ENCODE measurements around the gene CYP2C18.

DNA sequence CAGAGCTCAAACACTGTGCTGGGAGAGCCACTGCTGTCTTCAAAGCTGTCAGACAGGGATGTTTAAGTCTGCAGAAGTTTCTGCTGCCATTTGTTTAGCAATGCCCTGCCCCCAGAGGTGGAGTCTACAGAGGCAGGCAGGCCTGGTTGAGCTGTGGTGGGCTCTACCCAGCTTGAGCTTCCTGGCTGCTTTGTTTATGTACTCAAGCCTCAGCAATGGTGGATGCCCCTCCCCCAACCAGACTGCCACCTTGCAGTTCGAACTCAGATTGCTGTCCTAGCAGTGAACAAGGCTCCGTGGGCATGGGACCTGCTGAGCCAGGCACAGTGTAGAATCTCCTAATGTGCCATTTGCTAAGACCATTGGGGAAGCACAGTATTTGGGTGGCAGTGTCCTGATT, 74.4 kb downstream of the CYP2C18 start:
- TF ChIP-seq TAF1 (IDR thresholded peaks at IDR 0.05; ENCODE audit: low read depth) (no peak), EP300 (conservative IDR thresholded peaks at IDR 0.05; ENCODE audit: poor library complexity, severe bottlenecking) (no peak), RAD21 (conservative IDR thresholded peaks at IDR 0.05) (no peak), POLR2AphosphoS5 (IDR thresholded peaks at IDR 0.05) (no peak)
- TF ChIP-seq, protein P1, sequence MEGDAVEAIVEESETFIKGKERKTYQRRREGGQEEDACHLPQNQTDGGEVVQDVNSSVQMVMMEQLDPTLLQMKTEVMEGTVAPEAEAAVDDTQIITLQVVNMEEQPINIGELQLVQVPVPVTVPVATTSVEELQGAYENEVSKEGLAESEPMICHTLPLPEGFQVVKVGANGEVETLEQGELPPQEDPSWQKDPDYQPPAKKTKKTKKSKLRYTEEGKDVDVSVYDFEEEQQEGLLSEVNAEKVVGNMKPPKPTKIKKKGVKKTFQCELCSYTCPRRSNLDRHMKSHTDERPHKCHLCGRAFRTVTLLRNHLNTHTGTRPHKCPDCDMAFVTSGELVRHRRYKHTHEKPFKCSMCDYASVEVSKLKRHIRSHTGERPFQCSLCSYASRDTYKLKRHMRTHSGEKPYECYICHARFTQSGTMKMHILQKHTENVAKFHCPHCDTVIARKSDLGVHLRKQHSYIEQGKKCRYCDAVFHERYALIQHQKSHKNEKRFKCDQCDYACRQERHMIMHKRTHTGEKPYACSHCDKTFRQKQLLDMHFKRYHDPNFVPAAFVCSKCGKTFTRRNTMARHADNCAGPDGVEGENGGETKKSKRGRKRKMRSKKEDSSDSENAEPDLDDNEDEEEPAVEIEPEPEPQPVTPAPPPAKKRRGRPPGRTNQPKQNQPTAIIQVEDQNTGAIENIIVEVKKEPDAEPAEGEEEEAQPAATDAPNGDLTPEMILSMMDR (IDR thresholded peaks at IDR 0.05; ENCODE audit: poor library complexity, severe bottlenecking) = no peak
- TF ChIP-seq, protein P2, sequence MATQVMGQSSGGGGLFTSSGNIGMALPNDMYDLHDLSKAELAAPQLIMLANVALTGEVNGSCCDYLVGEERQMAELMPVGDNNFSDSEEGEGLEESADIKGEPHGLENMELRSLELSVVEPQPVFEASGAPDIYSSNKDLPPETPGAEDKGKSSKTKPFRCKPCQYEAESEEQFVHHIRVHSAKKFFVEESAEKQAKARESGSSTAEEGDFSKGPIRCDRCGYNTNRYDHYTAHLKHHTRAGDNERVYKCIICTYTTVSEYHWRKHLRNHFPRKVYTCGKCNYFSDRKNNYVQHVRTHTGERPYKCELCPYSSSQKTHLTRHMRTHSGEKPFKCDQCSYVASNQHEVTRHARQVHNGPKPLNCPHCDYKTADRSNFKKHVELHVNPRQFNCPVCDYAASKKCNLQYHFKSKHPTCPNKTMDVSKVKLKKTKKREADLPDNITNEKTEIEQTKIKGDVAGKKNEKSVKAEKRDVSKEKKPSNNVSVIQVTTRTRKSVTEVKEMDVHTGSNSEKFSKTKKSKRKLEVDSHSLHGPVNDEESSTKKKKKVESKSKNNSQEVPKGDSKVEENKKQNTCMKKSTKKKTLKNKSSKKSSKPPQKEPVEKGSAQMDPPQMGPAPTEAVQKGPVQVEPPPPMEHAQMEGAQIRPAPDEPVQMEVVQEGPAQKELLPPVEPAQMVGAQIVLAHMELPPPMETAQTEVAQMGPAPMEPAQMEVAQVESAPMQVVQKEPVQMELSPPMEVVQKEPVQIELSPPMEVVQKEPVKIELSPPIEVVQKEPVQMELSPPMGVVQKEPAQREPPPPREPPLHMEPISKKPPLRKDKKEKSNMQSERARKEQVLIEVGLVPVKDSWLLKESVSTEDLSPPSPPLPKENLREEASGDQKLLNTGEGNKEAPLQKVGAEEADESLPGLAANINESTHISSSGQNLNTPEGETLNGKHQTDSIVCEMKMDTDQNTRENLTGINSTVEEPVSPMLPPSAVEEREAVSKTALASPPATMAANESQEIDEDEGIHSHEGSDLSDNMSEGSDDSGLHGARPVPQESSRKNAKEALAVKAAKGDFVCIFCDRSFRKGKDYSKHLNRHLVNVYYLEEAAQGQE (IDR thresholded peaks at IDR 0.05; ENCODE audit: borderline replicate concordance) = no peak
